Mucosa of descending colon (tissue), 3 donors: Measurements from ENCODE around the gene BLOC1S1. TPM values are rescaled to one million over a fixed set of nuclear protein-coding genes. Genes with fewer than 3 reads are reported as not detected.

ENCODE experiments used
- ATAC-seq: fragments of 200-7000 bp; cut with Tn5 transposase; one replicate; pipeline ENCODE4 v1.9.1; 2020; ENCODE audit warnings: mild to moderate bottlenecking, moderate library complexity
- DNase-seq, 3 donors: peaks; one replicate each; pipeline ENCODE4 v3.0.0-alpha.2; 2020
- H3K36me3 ChIP-seq: fragments of 200-600 bp; one replicate; pipeline ENCODE4 v1.8.0; 2021; ENCODE audit warnings: low read depth, mild to moderate bottlenecking
- H3K4me1 ChIP-seq: fragments of 200-600 bp; one replicate; pipeline ENCODE4 v1.8.0; 2021; ENCODE audit warnings: low read depth, mild to moderate bottlenecking
- H3K4me3 ChIP-seq: fragments of 200-600 bp; one replicate; pipeline ENCODE4 v1.8.0; 2021; ENCODE audit warnings: mild to moderate bottlenecking
- H3K9me3 ChIP-seq: fragments of 200-600 bp; one replicate; pipeline ENCODE4 v1.8.0; 2021; ENCODE audit warnings: mild to moderate bottlenecking
- intact Hi-C, 2 donors: fragments of 100-400 bp; cut with DNase I in 1 of 2; cut with micrococcal nuclease in 1 of 2; formaldehyde crosslinking; loops; one replicate each; pipeline versions ENCODE4 v1.11.0 to v1.11.1; 2022; cut with DNase I, micrococcal nuclease
- total RNA-seq, 3 donors: library from RNA; stranded (reverse); fragmentation: NEBNext Ultra II Directional in 2 of 3; extraction: Animal tissue kit (Norgen Biotek cat#: 25700) in 2 of 3; gene quantifications; one replicate each; pipeline versions ENCODE4 v1.2.1 to v1.2.4, GENCODE V29; 2021 to 2023
- TF ChIP-seq, protein P1 (sequence below): fragments of 200-600 bp; IDR thresholded peaks from one replicate; pipeline ENCODE4 v1.8.0; 2022; ENCODE audit warnings: antibody characterized with exemption, mild to moderate bottlenecking
- donor health status: DM: no; HTN: no; CAD: no; lungs with moderate emphysema.
- donor health status: DM: no; HTN: no; CAD: no.
- donor health status: DM: no; HTN: yes; CAD: no.

The BLOC1S1 gene
- total RNA-seq, 3 donors from 2014 or later = 201 to 285 (median 241) TPM

DNA sequence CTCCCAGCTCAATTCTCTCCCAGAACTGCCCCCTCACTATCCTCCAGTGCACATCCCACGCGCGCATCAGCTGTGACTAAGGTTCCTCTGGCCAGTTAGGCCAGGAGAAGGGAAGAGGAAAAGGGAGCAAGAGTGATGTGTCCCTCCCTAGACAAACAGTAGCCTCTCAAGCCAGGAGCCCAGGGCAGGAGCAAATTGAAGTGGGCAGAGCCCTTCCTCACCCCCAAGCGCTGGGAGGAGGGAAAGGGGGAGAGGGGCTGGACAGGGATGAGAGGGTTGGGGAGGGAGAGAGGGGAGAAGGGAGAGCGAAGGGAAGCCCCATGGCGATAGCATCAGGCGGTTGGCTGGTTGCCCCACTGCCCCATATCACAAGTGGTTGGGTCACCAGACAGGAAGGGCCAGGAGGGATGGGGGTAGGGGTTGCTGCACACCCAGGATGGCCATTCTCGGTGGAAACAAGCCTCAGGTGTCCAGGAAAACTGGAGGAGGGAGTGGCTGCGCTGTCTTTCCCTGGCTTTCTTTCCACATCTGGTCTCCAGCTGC, 11.9 kb downstream of the BLOC1S1 start:
- Histone ChIP-seq H3K36me3 (no peaks in the 10 kb centered on the region), H3K4me1 (peaks cover 36% of the 10 kb centered on the region), H3K9me3 (no peaks in the 10 kb centered on the region), H3K4me3 (peak overlapping the region; percentile 78)
- intact Hi-C loops = no loop called here
- peak; percentile 72 to 80 (median 75) for DNase-seq
- TF ChIP-seq, protein P1, sequence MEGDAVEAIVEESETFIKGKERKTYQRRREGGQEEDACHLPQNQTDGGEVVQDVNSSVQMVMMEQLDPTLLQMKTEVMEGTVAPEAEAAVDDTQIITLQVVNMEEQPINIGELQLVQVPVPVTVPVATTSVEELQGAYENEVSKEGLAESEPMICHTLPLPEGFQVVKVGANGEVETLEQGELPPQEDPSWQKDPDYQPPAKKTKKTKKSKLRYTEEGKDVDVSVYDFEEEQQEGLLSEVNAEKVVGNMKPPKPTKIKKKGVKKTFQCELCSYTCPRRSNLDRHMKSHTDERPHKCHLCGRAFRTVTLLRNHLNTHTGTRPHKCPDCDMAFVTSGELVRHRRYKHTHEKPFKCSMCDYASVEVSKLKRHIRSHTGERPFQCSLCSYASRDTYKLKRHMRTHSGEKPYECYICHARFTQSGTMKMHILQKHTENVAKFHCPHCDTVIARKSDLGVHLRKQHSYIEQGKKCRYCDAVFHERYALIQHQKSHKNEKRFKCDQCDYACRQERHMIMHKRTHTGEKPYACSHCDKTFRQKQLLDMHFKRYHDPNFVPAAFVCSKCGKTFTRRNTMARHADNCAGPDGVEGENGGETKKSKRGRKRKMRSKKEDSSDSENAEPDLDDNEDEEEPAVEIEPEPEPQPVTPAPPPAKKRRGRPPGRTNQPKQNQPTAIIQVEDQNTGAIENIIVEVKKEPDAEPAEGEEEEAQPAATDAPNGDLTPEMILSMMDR = no peak
- peak; percentile 14 for ATAC-seq

DNA sequence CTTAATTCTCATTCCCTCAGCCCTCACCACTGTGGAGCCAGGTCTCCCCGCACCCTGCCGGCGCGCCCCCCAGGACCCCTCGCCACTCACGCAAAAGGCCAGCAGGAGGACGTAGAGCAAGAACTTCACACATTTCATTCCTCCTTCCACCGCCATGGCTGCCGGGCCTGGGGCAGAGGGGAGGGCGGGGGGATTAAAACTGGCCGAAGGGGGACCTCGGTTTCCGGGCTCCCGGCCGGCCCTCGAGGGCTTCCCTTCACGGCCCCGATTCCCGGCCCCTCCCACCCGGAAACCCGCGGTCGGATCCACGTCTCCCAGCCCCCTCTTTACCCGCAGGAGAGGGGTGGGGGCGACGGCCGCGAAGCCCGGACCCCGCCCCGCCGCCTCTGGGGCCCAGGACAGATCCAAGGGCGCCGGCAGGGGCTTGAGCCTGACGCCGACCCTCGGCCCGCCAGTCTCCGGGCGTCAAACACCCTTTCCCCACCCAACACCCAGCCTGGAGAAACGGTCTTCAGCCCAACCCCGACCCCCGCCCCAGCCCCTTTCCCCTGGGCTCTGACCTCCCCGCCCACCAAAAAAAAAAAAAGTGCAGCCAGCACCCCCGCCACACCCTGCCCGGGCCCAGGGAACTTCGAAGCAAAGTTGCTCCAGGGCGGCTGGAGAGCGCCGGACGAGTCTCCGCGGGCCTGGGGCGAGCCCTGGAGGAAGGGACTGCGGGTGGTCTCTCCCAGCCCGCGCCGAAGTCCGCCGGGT, 12.5 kb downstream of the BLOC1S1 start:
- Histone ChIP-seq H3K4me1 (peaks cover 35% of the 10 kb centered on the region), H3K9me3 (no peaks in the 10 kb centered on the region), H3K4me3 (peak overlapping the region; percentile 78), H3K36me3 (no peaks in the 10 kb centered on the region)
- peak; percentile 83 to 88 (median 88) for DNase-seq
- peak; percentile 47 for ATAC-seq
- TF ChIP-seq, protein P1 = no peak
- intact Hi-C loops = no loop called here

DNA sequence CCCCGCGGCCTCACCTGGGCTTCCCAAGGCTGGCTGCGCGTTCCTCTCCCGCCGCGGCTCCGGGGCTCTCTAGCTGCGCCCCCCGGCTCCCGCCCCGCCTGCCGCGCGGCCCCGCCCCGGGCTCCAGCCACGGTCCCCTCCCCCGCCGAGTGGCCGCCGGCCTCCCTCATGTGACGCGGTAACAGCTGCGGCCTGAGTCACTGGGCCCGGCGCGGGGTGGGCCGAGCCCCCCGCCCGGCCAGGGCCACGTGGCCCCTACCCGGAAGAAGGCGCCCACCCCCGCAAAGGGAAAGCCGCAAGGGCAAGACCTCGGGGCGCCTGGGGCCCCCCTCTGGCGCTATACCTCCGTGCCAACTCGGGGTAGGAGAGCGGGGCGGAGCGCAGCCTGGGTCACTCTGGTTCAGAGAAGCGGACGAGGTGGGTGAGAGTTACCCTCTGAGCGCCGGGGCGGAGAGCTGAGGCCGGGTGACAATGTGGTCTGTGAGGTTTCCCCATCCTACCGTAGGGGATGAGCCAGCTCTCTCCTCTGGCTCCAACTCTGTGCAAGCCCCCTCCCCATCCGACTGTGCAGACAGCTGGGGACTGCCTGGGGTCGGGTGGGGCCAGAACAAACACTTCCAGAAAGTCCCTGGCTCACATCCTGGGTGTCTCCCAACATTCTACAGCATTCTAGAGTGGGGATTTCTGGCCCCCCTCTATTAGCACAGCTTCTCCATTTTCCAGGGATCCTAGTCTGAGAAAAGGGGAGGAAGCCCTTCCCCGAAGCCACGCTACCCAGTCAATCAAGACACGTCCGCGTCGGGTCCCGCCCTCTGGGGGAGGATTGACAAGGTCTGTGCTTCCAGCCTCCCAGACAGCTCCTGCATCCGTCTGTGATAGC, 13.3 kb downstream of the BLOC1S1 start, which contains the start of gene CD63:
TSS of gene CD63 (minus strand) at position 71 of the 880 bp plus-strand sequence. CDS start 668 bp downstream, outside the sequence.
- peak; percentile 93 to 94 (median 93) for DNase-seq
- no peaks in the 10 kb centered on the region for H3K9me3 ChIP-seq
- ATAC-seq = peak; percentile 83
- H3K36me3 ChIP-seq = no peaks in the 10 kb centered on the region
- H3K4me1 ChIP-seq = peaks cover 27% of the 10 kb centered on the region
- H3K4me3 ChIP-seq = peak within 1 kb of the TSS; percentile 78
- intact Hi-C loops = no loop called here
- TF ChIP-seq, protein P1 = no peak

GRCh38 chr12:55729819-55730818, 14.3 kb downstream of the BLOC1S1 start:
- Histone ChIP-seq H3K36me3 (no peaks in the 10 kb centered on the region), H3K9me3 (no peaks in the 10 kb centered on the region), H3K4me1 (peaks cover 19% of the 10 kb centered on the region), H3K4me3 (peak overlapping the region; percentile 78)
- intact Hi-C loops = loop anchor here in 1 of 2 donors (10.0 kb wide), 1 partner anchor 205 kb away; the partner anchor contains the start of gene DGKA
- TF ChIP-seq, protein P1 = no peak
- DNase-seq (peak in 2 of 3 donors; percentile 66 to 67), ATAC-seq (peak; percentile 14)
